Measurements from ENCODE around the gene NDRG3. TPM values are rescaled to one million over a fixed set of nuclear protein-coding genes. Genes with fewer than 3 reads are reported as not detected.
A peak's percentile ranks its signal among the peaks of the same experiment; 100 is the strongest.

NDRG3 gene
- polyA plus RNA-seq (2013, experiment 1 of 2) = 16.5 TPM
- polyA plus RNA-seq (2013, experiment 2 of 2) = 19.2 TPM

GRCh38 chr20:36745927-36746659 is at the start of gene NDRG3:
Gene NDRG3, minus strand, starts transcription at chr20:36746090. Its CDS starts 24,355 bp downstream, at chr20:36721735.
- Histone ChIP-seq H3K4me3 (ENCODE audit: low read length) (peak within 1 kb of the TSS; percentile 96), H3K4me1 (ENCODE audit: insufficient read depth, low read length) (peaks cover 9% of the 10 kb centered on the region), H3K27ac (ENCODE audit: low read depth, low read length) (peak within 1 kb of the TSS; percentile 67; the same call in 1 of the 2 replicates), H3K36me3 (ENCODE audit: insufficient read depth, low read length) (peaks cover 4% of the 10 kb centered on the region), H3K9ac (ENCODE audit: low read depth, low read length) (peak within 1 kb of the TSS; percentile 61), H3K27me3 (ENCODE audit: insufficient read depth, low read length) (peaks cover 6% of the 10 kb centered on the region; the same call in 1 of the 2 replicates), H3K9me3 (ENCODE audit: insufficient read depth, low read depth, low read length) (no peaks in the 10 kb centered on the region)
- 5% methylated on average over 63 of the region's 63 CpGs for WGBS

GRCh38 chr20:36794116-36794474 is 48.2 kb upstream of the NDRG3 start:
- H3K27me3 ChIP-seq (ENCODE audit: insufficient read depth, low read length) = no peaks in the 10 kb centered on the region
- H3K9ac ChIP-seq (ENCODE audit: low read depth, low read length) = no peak overlapping the region
- H3K36me3 ChIP-seq (ENCODE audit: insufficient read depth, low read length) = peaks cover 71% of the 10 kb centered on the region
- WGBS = 95% methylated on average over 20 of the region's 20 CpGs
- H3K4me1 ChIP-seq (ENCODE audit: insufficient read depth, low read length) = no peaks in the 10 kb centered on the region
- no peaks in the 10 kb centered on the region for H3K9me3 ChIP-seq (ENCODE audit: insufficient read depth, low read depth, low read length)
- no peak overlapping the region for H3K4me3 ChIP-seq (ENCODE audit: low read length)
- H3K27ac ChIP-seq (ENCODE audit: low read depth, low read length) = no peak overlapping the region

- H3K27ac ChIP-seq (ENCODE audit: low read depth, low read length) = no peak overlapping the region
- no peak overlapping the region for H3K4me3 ChIP-seq (ENCODE audit: low read length)
- H3K36me3 ChIP-seq (ENCODE audit: insufficient read depth, low read length) = peaks cover 68% of the 10 kb centered on the region
- H3K9ac ChIP-seq (ENCODE audit: low read depth, low read length) = no peak overlapping the region
- no peaks in the 10 kb centered on the region for H3K9me3 ChIP-seq (ENCODE audit: insufficient read depth, low read depth, low read length)
- 96% methylated on average over 36 of the region's 36 CpGs for WGBS
- H3K4me1 ChIP-seq (ENCODE audit: insufficient read depth, low read length) = no peaks in the 10 kb centered on the region
- H3K27me3 ChIP-seq (ENCODE audit: insufficient read depth, low read length) = no peaks in the 10 kb centered on the region
Observed at GRCh38 chr20:36793294-36794115, 47.6 kb upstream of the NDRG3 start.

- H3K4me1 ChIP-seq (ENCODE audit: insufficient read depth, low read length) = no peaks in the 10 kb centered on the region
- H3K27me3 ChIP-seq (ENCODE audit: insufficient read depth, low read length) = no peaks in the 10 kb centered on the region
- no peaks in the 10 kb centered on the region for H3K9me3 ChIP-seq (ENCODE audit: insufficient read depth, low read depth, low read length)
- WGBS = 89% methylated on average over 3 of the region's 3 CpGs
- no peak overlapping the region for H3K27ac ChIP-seq (ENCODE audit: low read depth, low read length)
- peaks cover 57% of the 10 kb centered on the region for H3K36me3 ChIP-seq (ENCODE audit: insufficient read depth, low read length)
- no peak overlapping the region for H3K4me3 ChIP-seq (ENCODE audit: low read length)
- no peak overlapping the region for H3K9ac ChIP-seq (ENCODE audit: low read depth, low read length)
Observed at GRCh38 chr20:36792422-36792821, 46.5 kb upstream of the NDRG3 start.

- H3K4me1 ChIP-seq (ENCODE audit: insufficient read depth, low read length) = no peaks in the 10 kb centered on the region
- H3K9me3 ChIP-seq (ENCODE audit: insufficient read depth, low read depth, low read length) = no peaks in the 10 kb centered on the region
- H3K36me3 ChIP-seq (ENCODE audit: insufficient read depth, low read length) = peaks cover 53% of the 10 kb centered on the region
- H3K4me3 ChIP-seq (ENCODE audit: low read length) = no peak overlapping the region
- no peaks in the 10 kb centered on the region for H3K27me3 ChIP-seq (ENCODE audit: insufficient read depth, low read length)
- H3K27ac ChIP-seq (ENCODE audit: low read depth, low read length) = no peak overlapping the region
- WGBS = 96% methylated on average over 5 of the region's 5 CpGs
- no peak overlapping the region for H3K9ac ChIP-seq (ENCODE audit: low read depth, low read length)
Observed at GRCh38 chr20:36791862-36792261, 46.0 kb upstream of the NDRG3 start.

- Histone ChIP-seq H3K36me3 (ENCODE audit: insufficient read depth, low read length) (peaks cover 50% of the 10 kb centered on the region), H3K4me1 (ENCODE audit: insufficient read depth, low read length) (no peaks in the 10 kb centered on the region), H3K27me3 (ENCODE audit: insufficient read depth, low read length) (no peaks in the 10 kb centered on the region), H3K4me3 (ENCODE audit: low read length) (no peak overlapping the region), H3K27ac (ENCODE audit: low read depth, low read length) (no peak overlapping the region), H3K9me3 (ENCODE audit: insufficient read depth, low read depth, low read length) (no peaks in the 10 kb centered on the region), H3K9ac (ENCODE audit: low read depth, low read length) (no peak overlapping the region)
- WGBS = 94% methylated on average over 4 of the region's 5 CpGs
Observed at GRCh38 chr20:36786663-36787062, 40.8 kb upstream of the NDRG3 start.

GRCh38 chr20:36786246-36786645 is 40.4 kb upstream of the NDRG3 start:
- Histone ChIP-seq H3K27me3 (ENCODE audit: insufficient read depth, low read length) (no peaks in the 10 kb centered on the region), H3K4me3 (ENCODE audit: low read length) (no peak overlapping the region), H3K4me1 (ENCODE audit: insufficient read depth, low read length) (no peaks in the 10 kb centered on the region), H3K27ac (ENCODE audit: low read depth, low read length) (no peak overlapping the region), H3K36me3 (ENCODE audit: insufficient read depth, low read length) (peaks cover 45% of the 10 kb centered on the region), H3K9ac (ENCODE audit: low read depth, low read length) (no peak overlapping the region), H3K9me3 (ENCODE audit: insufficient read depth, low read depth, low read length) (no peaks in the 10 kb centered on the region)
- 95% methylated on average over 13 of the region's 13 CpGs for WGBS

- Histone ChIP-seq H3K36me3 (ENCODE audit: insufficient read depth, low read length) (peaks cover 41% of the 10 kb centered on the region), H3K9me3 (ENCODE audit: insufficient read depth, low read depth, low read length) (no peaks in the 10 kb centered on the region), H3K27me3 (ENCODE audit: insufficient read depth, low read length) (no peaks in the 10 kb centered on the region), H3K9ac (ENCODE audit: low read depth, low read length) (no peak overlapping the region), H3K4me1 (ENCODE audit: insufficient read depth, low read length) (no peaks in the 10 kb centered on the region), H3K4me3 (ENCODE audit: low read length) (no peak overlapping the region), H3K27ac (ENCODE audit: low read depth, low read length) (no peak overlapping the region)
- 99% methylated on average over 2 of the region's 2 CpGs for WGBS
Observed at GRCh38 chr20:36785308-36785707, 39.4 kb upstream of the NDRG3 start.

GRCh38 chr20:36784900-36785299 is 39.0 kb upstream of the NDRG3 start:
- H3K4me1 ChIP-seq (ENCODE audit: insufficient read depth, low read length) = no peaks in the 10 kb centered on the region
- 91% methylated on average over 9 of the region's 9 CpGs for WGBS
- no peaks in the 10 kb centered on the region for H3K9me3 ChIP-seq (ENCODE audit: insufficient read depth, low read depth, low read length)
- no peak overlapping the region for H3K27ac ChIP-seq (ENCODE audit: low read depth, low read length)
- H3K4me3 ChIP-seq (ENCODE audit: low read length) = no peak overlapping the region
- H3K9ac ChIP-seq (ENCODE audit: low read depth, low read length) = no peak overlapping the region
- H3K27me3 ChIP-seq (ENCODE audit: insufficient read depth, low read length) = no peaks in the 10 kb centered on the region
- peaks cover 41% of the 10 kb centered on the region for H3K36me3 ChIP-seq (ENCODE audit: insufficient read depth, low read length)

- Histone ChIP-seq H3K9ac (ENCODE audit: low read depth, low read length) (no peak overlapping the region), H3K27me3 (ENCODE audit: insufficient read depth, low read length) (no peaks in the 10 kb centered on the region), H3K36me3 (ENCODE audit: insufficient read depth, low read length) (peaks cover 40% of the 10 kb centered on the region), H3K9me3 (ENCODE audit: insufficient read depth, low read depth, low read length) (no peaks in the 10 kb centered on the region), H3K4me3 (ENCODE audit: low read length) (no peak overlapping the region), H3K4me1 (ENCODE audit: insufficient read depth, low read length) (no peaks in the 10 kb centered on the region), H3K27ac (ENCODE audit: low read depth, low read length) (no peak overlapping the region)
- 96% methylated on average over 7 of the region's 7 CpGs for WGBS
Observed at GRCh38 chr20:36784116-36784515, 38.2 kb upstream of the NDRG3 start.

GRCh38 chr20:36779656-36780025 is 33.8 kb upstream of the NDRG3 start:
- H3K36me3 ChIP-seq (ENCODE audit: insufficient read depth, low read length) = peaks cover 17% of the 10 kb centered on the region
- no peaks in the 10 kb centered on the region for H3K4me1 ChIP-seq (ENCODE audit: insufficient read depth, low read length)
- no peak overlapping the region for H3K4me3 ChIP-seq (ENCODE audit: low read length)
- no peaks in the 10 kb centered on the region for H3K9me3 ChIP-seq (ENCODE audit: insufficient read depth, low read depth, low read length)
- H3K27ac ChIP-seq (ENCODE audit: low read depth, low read length) = no peak overlapping the region
- H3K9ac ChIP-seq (ENCODE audit: low read depth, low read length) = no peak overlapping the region
- WGBS = 62% methylated on average over 6 of the region's 6 CpGs
- H3K27me3 ChIP-seq (ENCODE audit: insufficient read depth, low read length) = no peaks in the 10 kb centered on the region

All from HUES64 (cell line).